Prostate gland (tissue), 2 donors: ENCODE results near the gene MORC2. TPM values are rescaled to one million over a fixed set of nuclear protein-coding genes. Genes with fewer than 3 reads are reported as not detected.

Source experiments
- DNase-seq: peaks from one replicate; pipeline ENCODE4 v3.0.0-alpha.2; 2019; ENCODE audit warnings: low spot score
- H3K27ac ChIP-seq, 2 donors: fragments of 200-600 bp; sonication (generic); 2 replicates each; pipeline ENCODE4 v1.5.1; 2017 to 2019
- H3K27me3 ChIP-seq: fragments of 200-600 bp; sonication (generic); replicated peaks from 2 replicates; pipeline ENCODE4 v1.5.1; 2019; ENCODE audit not compliant: insufficient read depth
- H3K36me3 ChIP-seq, 2 donors: fragments of 200-600 bp; sonication (generic); 1 replicate in 1 of 2; 2 replicates in 1 of 2; pipeline versions ENCODE4 v1.5.1 to v1.8.1; 2017 to 2019
- H3K4me1 ChIP-seq: fragments of 200-600 bp; sonication (generic); replicated peaks from 2 replicates; pipeline ENCODE4 v1.5.1; 2019
- H3K4me3 ChIP-seq, 2 donors: fragments of 200-600 bp; sonication (generic); 2 replicates each; pipeline ENCODE4 v1.5.1; 2017 to 2019
- H3K9me3 ChIP-seq: fragments of 200-600 bp; sonication (generic); 2 replicates; pipeline ENCODE4 v1.5.1; 2017
- CTCF ChIP-seq, 4 experiments: fragments of 200-600 bp in 2 of 4; fragments of 450-650 bp in 2 of 4; sonication (generic) in 2 of 4; IDR thresholded peaks; 1 replicate in 3 of 4; 2 replicates in 1 of 4; pipeline ENCODE4 v1.5.1; 2016 to 2019; ENCODE audit warnings: antibody characterized with exemption in 4 of 4, mild to moderate bottlenecking in 2 of 4, moderate library complexity in 2 of 4
- POLR2A ChIP-seq: fragments of 450-650 bp; IDR thresholded peaks from one replicate; pipeline ENCODE4 v1.6.1; 2016; ENCODE audit warnings: antibody characterized with exemption, mild to moderate bottlenecking
- POLR2AphosphoS5 ChIP-seq: sonication (generic); formaldehyde crosslinking; IDR thresholded peaks from one replicate; pipeline ENCODE4 v1.6.1; 2017; ENCODE audit warnings: antibody characterized with exemption
- WGBS: methylation state at CpG from one replicate; pipeline ENCODE4 v1.1.5; 2018; 5-methylcytosine and 5-hydroxymethylcytosine counted together
- intact Hi-C: fragments of 100-400 bp; cut with DNase I; formaldehyde crosslinking; loops from one replicate; pipeline ENCODE4 v1.14.2; 2022
- total RNA-seq, 2 donors: library from RNA; depleted of rRNA; stranded (reverse); fragments of >200 nt; gene quantifications; one replicate each; pipeline ENCODE4 v1.1.0, GENCODE V29; 2016

Gene MORC2
- total RNA-seq, 2 donors from 2014 or later: 19.7 to 74.8 TPM

GRCh38 chr22:30909306-30909705 lies 59.3 kb downstream of the MORC2 start:
- no peak overlapping the region for H3K27ac ChIP-seq
- no peaks in the 10 kb centered on the region for H3K9me3 ChIP-seq
- DNase-seq: no peak
- 88% methylated on average over 5 of the region's 5 CpGs for WGBS
- no peaks in the 10 kb centered on the region for H3K27me3 ChIP-seq
- no peak for TF ChIP-seq POLR2A
- no peak for TF ChIP-seq POLR2AphosphoS5
- no peak for TF ChIP-seq CTCF (IDR thresholded peaks at IDR 0.05)
- H3K4me1 ChIP-seq: no peaks in the 10 kb centered on the region
- H3K4me3 ChIP-seq: no peak overlapping the region
- H3K36me3 ChIP-seq: no peaks in the 10 kb centered on the region
- intact Hi-C loops: no loop called here

DNA sequence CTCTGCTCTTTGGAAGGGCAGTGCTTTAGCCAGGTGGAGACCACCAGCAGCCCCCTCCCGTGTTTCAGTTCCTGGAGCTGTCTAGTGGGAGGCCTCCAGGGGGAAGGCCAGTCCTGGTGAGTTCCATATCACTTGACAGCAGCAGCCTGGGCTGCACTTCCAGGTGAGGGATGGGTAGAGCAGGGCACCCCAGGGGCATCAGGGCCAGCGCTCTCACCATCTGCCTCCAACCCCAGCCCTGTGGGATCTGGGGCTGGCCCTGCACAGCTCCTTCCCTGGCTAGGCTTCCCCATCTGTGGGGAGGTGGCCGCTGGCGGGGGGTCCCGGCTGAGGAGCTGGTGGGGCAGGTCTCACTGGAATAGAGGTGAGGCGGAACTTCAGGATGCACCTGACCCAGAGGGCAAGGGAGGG lies 60.5 kb downstream of the MORC2 start:
- no peaks in the 10 kb centered on the region for H3K36me3 ChIP-seq
- DNase-seq: no peak
- no peak overlapping the region for H3K27ac ChIP-seq
- TF ChIP-seq POLR2A (no peak), POLR2AphosphoS5 (no peak), CTCF (IDR thresholded peaks at IDR 0.05) (no peak)
- H3K4me3 ChIP-seq: no peak overlapping the region
- 91% methylated on average over 6 of the region's 6 CpGs for WGBS
- no peaks in the 10 kb centered on the region for H3K9me3 ChIP-seq
- H3K27me3 ChIP-seq: no peaks in the 10 kb centered on the region
- intact Hi-C loops: no loop called here
- H3K4me1 ChIP-seq: no peaks in the 10 kb centered on the region

DNA sequence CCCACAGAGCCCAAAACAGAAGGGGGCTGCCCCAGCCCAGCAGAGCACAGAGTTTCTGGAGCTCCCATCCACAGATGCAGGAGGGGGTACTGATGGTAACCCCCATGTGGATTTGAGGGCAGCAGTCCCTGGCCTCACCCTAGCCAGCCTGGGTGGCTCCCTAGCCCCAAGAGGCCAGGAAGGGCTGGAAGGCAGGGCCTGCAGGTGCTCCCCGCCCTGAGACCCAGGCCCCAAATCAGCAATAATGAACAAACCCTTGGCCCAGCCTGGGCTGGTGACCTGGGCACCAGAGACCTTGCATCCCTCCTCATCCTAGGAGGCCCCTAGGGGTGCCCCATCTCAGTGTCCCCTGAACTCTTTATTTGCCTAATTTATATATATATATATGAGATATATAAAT lies 61.6 kb downstream of the MORC2 start:
- TF ChIP-seq POLR2A (no peak), CTCF (IDR thresholded peaks at IDR 0.05) (no peak), POLR2AphosphoS5 (no peak)
- Histone ChIP-seq H3K4me3 (no peak overlapping the region), H3K27me3 (no peaks in the 10 kb centered on the region), H3K4me1 (no peaks in the 10 kb centered on the region), H3K36me3 (no peaks in the 10 kb centered on the region), H3K9me3 (no peaks in the 10 kb centered on the region), H3K27ac (no peak overlapping the region)
- intact Hi-C loops: no loop called here
- no peak for DNase-seq
- WGBS: 100% methylated on average over 1 of the region's 1 CpG

GRCh38 chr22:30906411-30906810 lies 62.2 kb downstream of the MORC2 start:
- no peak for DNase-seq
- Histone ChIP-seq H3K9me3 (no peaks in the 10 kb centered on the region), H3K4me1 (no peaks in the 10 kb centered on the region), H3K4me3 (no peak overlapping the region), H3K27me3 (no peaks in the 10 kb centered on the region), H3K36me3 (no peaks in the 10 kb centered on the region), H3K27ac (no peak overlapping the region)
- 92% methylated on average over 9 of the region's 9 CpGs for WGBS
- TF ChIP-seq CTCF (IDR thresholded peaks at IDR 0.05): no peak
- no peak for TF ChIP-seq POLR2A
- TF ChIP-seq POLR2AphosphoS5: no peak
- intact Hi-C loops: no loop called here

DNA sequence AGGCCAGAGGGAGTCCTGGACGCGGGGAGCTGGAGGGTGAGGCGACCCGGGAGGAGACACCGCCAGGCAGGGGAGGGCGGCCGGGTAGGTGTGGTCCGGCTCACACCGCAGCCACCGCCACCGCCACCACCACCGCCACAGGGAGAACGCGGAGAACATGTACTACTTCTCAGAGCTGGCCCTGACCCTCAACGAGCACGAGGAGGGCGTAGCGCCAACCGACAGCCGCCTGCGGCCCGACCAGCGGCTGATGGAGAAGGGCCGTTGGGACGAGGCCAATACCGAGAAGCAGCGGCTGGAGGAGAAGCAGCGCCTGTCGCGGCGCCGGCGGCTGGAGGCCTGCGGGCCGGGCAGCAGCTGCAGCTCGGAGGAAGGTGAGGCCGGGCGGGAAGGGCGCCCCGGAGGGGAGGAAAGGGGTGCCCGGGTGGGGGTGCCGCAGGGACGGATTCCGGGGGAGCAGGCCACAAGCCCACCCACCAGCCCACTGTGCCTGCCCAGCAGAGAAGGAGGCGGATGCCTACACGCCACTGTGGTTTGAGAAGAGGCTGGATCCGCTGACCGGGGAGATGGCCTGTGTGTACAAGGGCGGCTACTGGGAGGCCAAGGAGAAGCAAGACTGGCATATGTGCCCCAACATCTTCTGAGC lies 62.8 kb downstream of the MORC2 start:
- Histone ChIP-seq H3K9me3 (no peaks in the 10 kb centered on the region), H3K27me3 (no peaks in the 10 kb centered on the region), H3K4me1 (no peaks in the 10 kb centered on the region), H3K27ac (no peak overlapping the region), H3K4me3 (no peak overlapping the region), H3K36me3 (no peaks in the 10 kb centered on the region)
- intact Hi-C loops: no loop called here
- no peak for DNase-seq
- TF ChIP-seq POLR2AphosphoS5 (no peak), POLR2A (no peak)
- 95% methylated on average over 46 of the region's 49 CpGs for WGBS
